Measurements from ENCODE around the gene CEMIP2. TPM values are rescaled to one million over a fixed set of nuclear protein-coding genes. Genes with fewer than 3 reads are reported as not detected.

Gene CEMIP2
- polyA plus RNA-seq, 3 donors: 11.6 to 58.7 (median 21.4) TPM

GRCh38 chr9:71706176-71706575, 62.1 kb downstream of the CEMIP2 start:
- no peaks in the 10 kb centered on the region for H3K79me2 ChIP-seq (ENCODE audit: insufficient read depth, low read length)
- H4K20me1 ChIP-seq (ENCODE audit: insufficient read depth, low read length): no peaks in the 10 kb centered on the region
- Mint-ChIP-seq H3K4me3 (no peak overlapping the region), H3K4me1 (no peaks in the 10 kb centered on the region), H3K36me3 (peaks cover 78 to 92% of the 10 kb centered on the region in 2 donors), H3K27ac (peak overlapping the region in 1 of 7 donors; percentile 41), H3K9me3 (peaks cover 0 to 2% (median 0%) of the 10 kb centered on the region in 7 donors), H3K27me3 (ENCODE audit: low read depth in 3 of 3) (no peaks in the 10 kb centered on the region)
- H3K4me2 ChIP-seq (replicated peaks; ENCODE audit: extremely low read depth, low read length, poor library complexity, severe bottlenecking): no peak overlapping the region
- DNase-seq: no peak
- H3K9ac ChIP-seq (ENCODE audit: insufficient read depth, low read length, poor library complexity, severe bottlenecking): no peak overlapping the region
- no peak overlapping the region for H2AFZ ChIP-seq (ENCODE audit: insufficient read depth, low read depth, low read length, poor library complexity, severe bottlenecking)
- intact Hi-C loops (cut with micrococcal nuclease): no loop called here
- no peaks in the 10 kb centered on the region for H3K27me3 ChIP-seq (ENCODE audit: control insufficient read depth in 2 of 2, insufficient read depth in 2 of 2, low read length in 2 of 2)
- TF ChIP-seq CTCF (IDR thresholded peaks at IDR 0.05): no peak
- no CpG with 5 or more reads among the region's 1 CpG for WGBS (ENCODE audit: insufficient coverage)
- no peaks in the 10 kb centered on the region for H3K9me3 ChIP-seq (replicated peaks in 1 of 2; ENCODE audit: control insufficient read depth in 1 of 2, insufficient read depth in 1 of 2, low read length in 2 of 2)
- H3K27ac ChIP-seq (ENCODE audit: low read depth in 1 of 2, low read length in 2 of 2): no peak overlapping the region
- H3K4me3 ChIP-seq (replicated peaks in 1 of 3; ENCODE audit: low read depth in 2 of 3, low read length in 3 of 3): no peak overlapping the region
- no peaks in the 10 kb centered on the region for H3K4me1 ChIP-seq (ENCODE audit: control insufficient read depth in 1 of 2, insufficient read depth in 2 of 2, low read length in 2 of 2)
- peaks cover 59 to 84% of the 10 kb centered on the region in 2 donors for H3K36me3 ChIP-seq (replicated peaks in 1 of 2; ENCODE audit: control insufficient read depth in 1 of 2, insufficient read depth in 2 of 2, low read length in 2 of 2)

GRCh38 chr9:71704796-71705195, 63.5 kb downstream of the CEMIP2 start:
- no peak overlapping the region for H3K9ac ChIP-seq (ENCODE audit: insufficient read depth, low read length, poor library complexity, severe bottlenecking)
- H4K20me1 ChIP-seq (ENCODE audit: insufficient read depth, low read length): no peaks in the 10 kb centered on the region
- Mint-ChIP-seq H3K4me3 (no peak overlapping the region), H3K27ac (no peak overlapping the region), H3K27me3 (ENCODE audit: low read depth in 3 of 3) (no peaks in the 10 kb centered on the region), H3K9me3 (peaks cover 0 to 2% (median 0%) of the 10 kb centered on the region in 7 donors), H3K4me1 (no peaks in the 10 kb centered on the region), H3K36me3 (peaks cover 79 to 92% of the 10 kb centered on the region in 2 donors)
- H3K4me1 ChIP-seq (ENCODE audit: control insufficient read depth in 1 of 2, insufficient read depth in 2 of 2, low read length in 2 of 2): no peaks in the 10 kb centered on the region
- peaks cover 56 to 84% of the 10 kb centered on the region in 2 donors for H3K36me3 ChIP-seq (replicated peaks in 1 of 2; ENCODE audit: control insufficient read depth in 1 of 2, insufficient read depth in 2 of 2, low read length in 2 of 2)
- no peak overlapping the region for H3K4me3 ChIP-seq (replicated peaks in 1 of 3; ENCODE audit: low read depth in 2 of 3, low read length in 3 of 3)
- H3K27ac ChIP-seq (ENCODE audit: low read depth in 1 of 2, low read length in 2 of 2): no peak overlapping the region
- 100% methylated on average over 1 of the region's 1 CpG for WGBS (ENCODE audit: insufficient coverage)
- no peak for DNase-seq
- H3K79me2 ChIP-seq (ENCODE audit: insufficient read depth, low read length): no peaks in the 10 kb centered on the region
- intact Hi-C loops (cut with micrococcal nuclease): no loop called here
- TF ChIP-seq CTCF (IDR thresholded peaks at IDR 0.05): no peak
- H3K4me2 ChIP-seq (replicated peaks; ENCODE audit: extremely low read depth, low read length, poor library complexity, severe bottlenecking): no peak overlapping the region
- H3K9me3 ChIP-seq (replicated peaks in 1 of 2; ENCODE audit: control insufficient read depth in 1 of 2, insufficient read depth in 1 of 2, low read length in 2 of 2): no peaks in the 10 kb centered on the region
- no peaks in the 10 kb centered on the region for H3K27me3 ChIP-seq (ENCODE audit: control insufficient read depth in 2 of 2, insufficient read depth in 2 of 2, low read length in 2 of 2)
- no peak overlapping the region for H2AFZ ChIP-seq (ENCODE audit: insufficient read depth, low read depth, low read length, poor library complexity, severe bottlenecking)
